Right cardiac atrium (tissue), 5 donors: ENCODE measurements around the gene APOC4. TPM values are rescaled to one million over a fixed set of nuclear protein-coding genes. Genes with fewer than 3 reads are reported as not detected.
"Not testable (repeated sequence)": the region's sequence is repeated elsewhere in the genome, so short reads cannot be mapped to it uniquely, and the experiment has no call there.

ENCODE experiments used
- ATAC-seq, 2 donors: fragments of 200-7000 bp; cut with Tn5 transposase; one replicate each; pipeline versions ENCODE4 v1.8.0 to v1.9.1; 2020; ENCODE audit warnings: moderate library complexity in 2 of 2, mild to moderate bottlenecking in 1 of 2
- DNase-seq, 3 donors: peaks; one replicate each; pipeline ENCODE4 v3.0.0-alpha.2; 2020
- H3K27ac ChIP-seq: one replicate; pipeline ENCODE4 v1.5.1; 2013; ENCODE audit warnings: mild to moderate bottlenecking, low read length, control low read depth, moderate library complexity
- H3K27me3 ChIP-seq: one replicate; pipeline ENCODE4 v1.6.1; 2013; ENCODE audit not compliant: control insufficient read depth, insufficient read depth
- H3K4me1 ChIP-seq: one replicate; pipeline ENCODE4 v1.6.1; 2013; ENCODE audit warnings: low read length; ENCODE audit not compliant: control insufficient read depth, insufficient read depth
- H3K4me3 ChIP-seq: one replicate; pipeline ENCODE4 v1.5.1; 2013; ENCODE audit warnings: low read length, control low read depth
- H3K9me3 ChIP-seq: one replicate; pipeline ENCODE4 v1.6.1; 2013; ENCODE audit warnings: low read length; ENCODE audit not compliant: control insufficient read depth
- WGBS: extraction: QIAGEN DNeasy Blood & Tissue Kit; methylation state at CpG from one replicate; pipeline ENCODE4 v1.1.7; 2013; 5-methylcytosine and 5-hydroxymethylcytosine counted together
- intact Hi-C, 4 donors: fragments of 100-400 bp; cut with DNase I; formaldehyde crosslinking; loops; one replicate each; pipeline versions ENCODE4 v1.11.0 to v1.14.0; 2022 to 2023
- polyA plus RNA-seq: library from polyadenylated mRNA; stranded (reverse); fragments of 200-250 nt; gene quantifications from one replicate; pipeline ENCODE4 v1.2.3, GENCODE V29; 2013
- total RNA-seq, 4 donors: library from RNA; stranded (reverse); fragmentation: NEBNext Ultra II Directional; extraction: Animal tissue kit (Norgen Biotek cat#: 25700); gene quantifications; one replicate each; pipeline ENCODE4 v1.2.1, GENCODE V29; 2021
- donor health status: healthy with polysubstance abuse.
- donor health status: DM: no; HTN: yes; CAD: no.
- donor health status: DM: no; HTN: no; CAD: no.
- donor health status: DM: no; HTN: yes; CAD: no; lungs with severe emphysema.
- donor health status: DM: yes; HTN: yes; CAD: no.

Gene APOC4
- total and polyA plus RNA-seq, 5 donors, result not detected

DNA sequence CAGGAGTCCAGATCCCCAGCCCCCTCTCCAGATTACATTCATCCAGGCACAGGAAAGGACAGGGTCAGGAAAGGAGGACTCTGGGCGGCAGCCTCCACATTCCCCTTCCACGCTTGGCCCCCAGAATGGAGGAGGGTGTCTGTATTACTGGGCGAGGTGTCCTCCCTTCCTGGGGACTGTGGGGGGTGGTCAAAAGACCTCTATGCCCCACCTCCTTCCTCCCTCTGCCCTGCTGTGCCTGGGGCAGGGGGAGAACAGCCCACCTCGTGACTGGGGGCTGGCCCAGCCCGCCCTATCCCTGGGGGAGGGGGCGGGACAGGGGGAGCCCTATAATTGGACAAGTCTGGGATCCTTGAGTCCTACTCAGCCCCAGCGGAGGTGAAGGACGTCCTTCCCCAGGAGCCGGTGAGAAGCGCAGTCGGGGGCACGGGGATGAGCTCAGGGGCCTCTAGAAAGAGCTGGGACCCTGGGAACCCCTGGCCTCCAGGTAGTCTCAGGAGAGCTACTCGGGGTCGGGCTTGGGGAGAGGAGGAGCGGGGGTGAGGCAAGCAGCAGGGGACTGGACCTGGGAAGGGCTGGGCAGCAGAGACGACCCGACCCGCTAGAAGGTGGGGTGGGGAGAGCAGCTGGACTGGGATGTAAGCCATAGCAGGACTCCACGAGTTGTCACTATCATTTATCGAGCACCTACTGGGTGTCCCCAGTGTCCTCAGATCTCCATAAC is 36.4 kb upstream of the APOC4 start, which contains the start of gene APOE:
Gene APOE (plus strand): TSS at position 360 of the 724 bp plus-strand sequence. CDS start 829 bp downstream, outside the sequence.
- H3K27ac ChIP-seq, result no peak within 1 kb of the TSS
- no peaks in the 10 kb centered on the region for H3K4me1 ChIP-seq
- no peaks in the 10 kb centered on the region for H3K27me3 ChIP-seq
- H3K4me3 ChIP-seq, result peak within 1 kb of the TSS; percentile 12
- peak; percentile 9 to 19 for ATAC-seq
- DNase-seq, result peak in 1 of 3 donors; percentile 71
- intact Hi-C loops, result loop anchor here in 3 of 4 donors (5.0 to 10.0 kb wide), 2 partner anchors 37 to 149 kb away; partner anchors contain the start of gene APOC4 (in 1 of the 3)
- no peaks in the 10 kb centered on the region for H3K9me3 ChIP-seq
- 1% methylated on average over 20 of the region's 20 CpGs for WGBS

DNA sequence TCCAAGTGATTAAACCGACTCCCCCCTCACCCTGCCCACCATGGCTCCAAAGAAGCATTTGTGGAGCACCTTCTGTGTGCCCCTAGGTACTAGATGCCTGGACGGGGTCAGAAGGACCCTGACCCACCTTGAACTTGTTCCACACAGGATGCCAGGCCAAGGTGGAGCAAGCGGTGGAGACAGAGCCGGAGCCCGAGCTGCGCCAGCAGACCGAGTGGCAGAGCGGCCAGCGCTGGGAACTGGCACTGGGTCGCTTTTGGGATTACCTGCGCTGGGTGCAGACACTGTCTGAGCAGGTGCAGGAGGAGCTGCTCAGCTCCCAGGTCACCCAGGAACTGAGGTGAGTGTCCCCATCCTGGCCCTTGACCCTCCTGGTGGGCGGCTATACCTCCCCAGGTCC is 34.4 kb upstream of the APOC4 start:
- intact Hi-C loops, result loop anchor here in 3 of 4 donors (5.0 to 10.0 kb wide), 2 partner anchors 35 to 147 kb away; partner anchors contain the start of gene APOC4 (in 1 of the 3)
- no peak for ATAC-seq
- Histone ChIP-seq H3K4me1 (no peaks in the 10 kb centered on the region), H3K27me3 (no peaks in the 10 kb centered on the region), H3K27ac (no peak overlapping the region), H3K9me3 (no peaks in the 10 kb centered on the region), H3K4me3 (no peak overlapping the region)
- WGBS, result 92% methylated on average over 12 of the region's 12 CpGs
- no peak for DNase-seq

DNA sequence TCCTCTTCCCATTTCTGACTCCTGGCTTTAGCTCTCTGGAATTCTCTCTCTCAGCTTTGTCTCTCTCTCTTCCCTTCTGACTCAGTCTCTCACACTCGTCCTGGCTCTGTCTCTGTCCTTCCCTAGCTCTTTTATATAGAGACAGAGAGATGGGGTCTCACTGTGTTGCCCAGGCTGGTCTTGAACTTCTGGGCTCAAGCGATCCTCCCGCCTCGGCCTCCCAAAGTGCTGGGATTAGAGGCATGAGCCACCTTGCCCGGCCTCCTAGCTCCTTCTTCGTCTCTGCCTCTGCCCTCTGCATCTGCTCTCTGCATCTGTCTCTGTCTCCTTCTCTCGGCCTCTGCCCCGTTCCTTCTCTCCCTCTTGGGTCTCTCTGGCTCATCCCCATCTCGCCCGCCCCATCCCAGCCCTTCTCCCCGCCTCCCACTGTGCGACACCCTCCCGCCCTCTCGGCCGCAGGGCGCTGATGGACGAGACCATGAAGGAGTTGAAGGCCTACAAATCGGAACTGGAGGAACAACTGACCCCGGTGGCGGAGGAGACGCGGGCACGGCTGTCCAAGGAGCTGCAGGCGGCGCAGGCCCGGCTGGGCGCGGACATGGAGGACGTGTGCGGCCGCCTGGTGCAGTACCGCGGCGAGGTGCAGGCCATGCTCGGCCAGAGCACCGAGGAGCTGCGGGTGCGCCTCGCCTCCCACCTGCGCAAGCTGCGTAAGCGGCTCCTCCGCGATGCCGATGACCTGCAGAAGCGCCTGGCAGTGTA is 33.8 kb upstream of the APOC4 start:
- H3K27ac ChIP-seq, result no peak overlapping the region
- no peak overlapping the region for H3K4me3 ChIP-seq
- 95% methylated on average over 46 of the region's 46 CpGs for WGBS
- DNase-seq (peak in 1 of 3 donors; percentile 56), ATAC-seq (no peak)
- H3K4me1 ChIP-seq, result no peaks in the 10 kb centered on the region
- intact Hi-C loops, result loop anchor here in 3 of 4 donors (5.0 to 10.0 kb wide), 2 partner anchors 34 to 147 kb away; partner anchors contain the start of gene APOC4 (in 1 of the 3)
- H3K27me3 ChIP-seq, result no peaks in the 10 kb centered on the region
- H3K9me3 ChIP-seq, result no peaks in the 10 kb centered on the region

DNA sequence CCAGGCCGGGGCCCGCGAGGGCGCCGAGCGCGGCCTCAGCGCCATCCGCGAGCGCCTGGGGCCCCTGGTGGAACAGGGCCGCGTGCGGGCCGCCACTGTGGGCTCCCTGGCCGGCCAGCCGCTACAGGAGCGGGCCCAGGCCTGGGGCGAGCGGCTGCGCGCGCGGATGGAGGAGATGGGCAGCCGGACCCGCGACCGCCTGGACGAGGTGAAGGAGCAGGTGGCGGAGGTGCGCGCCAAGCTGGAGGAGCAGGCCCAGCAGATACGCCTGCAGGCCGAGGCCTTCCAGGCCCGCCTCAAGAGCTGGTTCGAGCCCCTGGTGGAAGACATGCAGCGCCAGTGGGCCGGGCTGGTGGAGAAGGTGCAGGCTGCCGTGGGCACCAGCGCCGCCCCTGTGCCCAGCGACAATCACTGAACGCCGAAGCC is 33.2 kb upstream of the APOC4 start:
- 96% methylated on average over 44 of the region's 44 CpGs for WGBS
- no peaks in the 10 kb centered on the region for H3K9me3 ChIP-seq
- DNase-seq (no peak), ATAC-seq (no peak)
- intact Hi-C loops, result loop anchor here in 3 of 4 donors (5.0 to 10.0 kb wide), 2 partner anchors 33 to 146 kb away; partner anchors contain the start of gene APOC4 (in 1 of the 3)
- no peak overlapping the region for H3K4me3 ChIP-seq
- no peaks in the 10 kb centered on the region for H3K27me3 ChIP-seq
- no peaks in the 10 kb centered on the region for H3K4me1 ChIP-seq
- H3K27ac ChIP-seq, result no peak overlapping the region

DNA sequence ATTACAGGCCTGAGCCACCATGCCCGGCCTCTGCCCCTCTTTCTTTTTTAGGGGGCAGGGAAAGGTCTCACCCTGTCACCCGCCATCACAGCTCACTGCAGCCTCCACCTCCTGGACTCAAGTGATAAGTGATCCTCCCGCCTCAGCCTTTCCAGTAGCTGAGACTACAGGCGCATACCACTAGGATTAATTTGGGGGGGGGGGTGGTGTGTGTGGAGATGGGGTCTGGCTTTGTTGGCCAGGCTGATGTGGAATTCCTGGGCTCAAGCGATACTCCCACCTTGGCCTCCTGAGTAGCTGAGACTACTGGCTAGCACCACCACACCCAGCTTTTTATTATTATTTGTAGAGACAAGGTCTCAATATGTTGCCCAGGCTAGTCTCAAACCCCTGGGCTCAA is 32.3 kb upstream of the APOC4 start:
- WGBS, result 78% methylated on average over 5 of the region's 5 CpGs
- no peak for ATAC-seq
- intact Hi-C loops, result loop anchor here in 3 of 4 donors (5.0 to 10.0 kb wide), 3 partner anchors 33 to 145 kb away; partner anchors contain the start of genes APOC2 (in 1 of the 3) and APOC4 (in 1 of the 3)
- Histone ChIP-seq H3K27me3 (no peaks in the 10 kb centered on the region), H3K4me1 (no peaks in the 10 kb centered on the region), H3K27ac (no peak overlapping the region), H3K4me3 (no peak overlapping the region), H3K9me3 (no peaks in the 10 kb centered on the region)
- no peak for DNase-seq

DNA sequence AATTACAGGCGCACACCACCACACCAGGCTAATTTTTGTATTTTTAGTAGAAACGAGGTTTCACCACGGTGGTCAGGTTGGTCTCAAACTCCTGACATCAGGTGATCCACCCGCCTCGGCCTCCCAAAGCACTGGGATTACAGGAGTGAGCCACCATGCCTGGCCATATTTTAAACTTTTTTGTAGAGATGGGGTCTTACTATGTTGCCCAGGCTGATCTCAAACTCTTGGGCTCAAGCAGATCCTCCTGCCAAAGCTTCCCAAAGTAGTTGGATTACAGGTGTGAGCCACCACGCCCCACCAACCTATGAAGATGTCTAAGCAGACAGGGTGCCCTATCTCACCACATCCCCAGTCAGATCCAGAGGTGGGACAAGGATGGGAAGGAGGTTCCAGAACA is 30.1 kb upstream of the APOC4 start:
- H3K4me1 ChIP-seq, H3K27ac ChIP-seq, H3K27me3 ChIP-seq, H3K4me3 ChIP-seq, H3K9me3 ChIP-seq, ATAC-seq: not testable (repeated sequence)
- intact Hi-C loops, result loop anchor here in 1 of 4 donors (5.0 kb wide), 1 partner anchor 35 kb away; the partner anchor contains the start of gene APOC2
- WGBS, result 89% methylated on average over 6 of the region's 6 CpGs
- DNase-seq, result peak in 1 of 3 donors; percentile 16

DNA sequence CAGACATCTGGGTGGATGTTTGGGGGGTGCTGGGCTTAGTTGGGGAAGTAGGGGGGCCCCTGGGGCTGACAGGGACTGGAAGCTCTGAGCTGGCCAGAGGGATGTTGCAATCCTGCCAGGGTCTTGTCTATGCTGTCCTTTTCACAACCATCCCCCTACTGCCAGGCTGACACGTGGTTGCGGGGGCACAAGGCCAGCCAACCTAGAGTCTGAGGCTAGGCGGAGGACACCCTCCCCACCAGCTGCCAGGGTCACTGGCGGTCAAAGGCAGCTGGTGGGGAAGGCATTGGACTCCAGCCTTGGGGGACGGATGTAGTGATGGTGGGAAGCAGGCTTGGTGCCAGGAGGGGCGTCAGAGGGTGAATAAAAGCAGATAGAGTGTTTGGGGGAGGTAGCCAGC is 29.2 kb upstream of the APOC4 start:
- no peak overlapping the region for H3K4me3 ChIP-seq
- H3K27me3 ChIP-seq, result no peaks in the 10 kb centered on the region
- peak in 1 of 2 donors; percentile 28 for ATAC-seq
- no peak overlapping the region for H3K27ac ChIP-seq
- H3K4me1 ChIP-seq, result no peaks in the 10 kb centered on the region
- 33% methylated on average over 6 of the region's 6 CpGs for WGBS
- peak in 2 of 3 donors; percentile 65 to 87 for DNase-seq
- intact Hi-C loops, result loop anchor here in 1 of 4 donors (5.0 kb wide), 1 partner anchor 34 kb away; the partner anchor contains the start of gene APOC2
- no peaks in the 10 kb centered on the region for H3K9me3 ChIP-seq

DNA sequence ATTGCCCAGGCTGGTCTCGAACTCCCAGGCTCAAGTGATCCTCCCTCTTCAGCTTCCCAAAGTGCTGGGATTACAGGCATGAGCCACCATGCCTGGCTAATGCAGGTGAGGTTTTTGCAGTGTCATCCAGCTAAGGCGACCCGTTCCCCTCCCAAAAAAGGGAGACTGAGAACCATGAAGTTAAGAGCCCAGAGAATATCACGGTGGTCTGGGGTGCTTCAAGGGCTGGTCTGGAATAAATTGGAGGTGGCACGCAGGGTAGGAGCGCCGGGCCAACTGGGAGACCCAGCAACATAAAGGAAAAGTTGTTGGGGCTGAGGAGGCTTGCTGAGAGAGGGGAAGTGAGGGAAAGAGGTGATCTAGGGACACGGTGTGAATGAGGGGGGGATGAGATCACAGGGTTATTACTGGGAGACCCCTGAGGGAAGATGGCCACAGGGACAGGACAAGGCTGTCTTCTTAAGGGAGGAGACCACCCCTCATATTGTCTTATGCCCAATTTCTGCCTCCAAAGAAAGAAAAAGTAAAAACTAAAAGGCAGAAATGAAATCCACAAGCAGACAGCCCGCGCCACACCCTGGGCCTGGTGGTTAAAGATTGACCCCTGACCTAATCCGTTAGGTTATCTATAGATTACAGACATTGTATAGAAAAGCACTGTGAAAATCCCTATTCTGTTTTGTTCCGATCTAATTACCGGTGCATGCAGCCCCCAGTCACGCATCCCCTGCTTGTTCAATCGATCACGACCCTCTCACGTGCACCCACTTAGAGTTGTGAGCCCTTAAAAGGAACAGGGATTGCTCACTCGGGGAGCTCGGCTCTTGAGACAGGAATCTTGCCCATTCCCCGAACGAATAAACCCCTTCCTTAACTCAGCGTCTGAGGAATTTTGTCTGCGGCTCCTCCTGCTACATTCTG is 28.3 kb upstream of the APOC4 start:
- intact Hi-C loops, result loop anchor here in 1 of 4 donors (5.0 kb wide), 1 partner anchor 34 kb away; the partner anchor contains the start of gene APOC2
- not testable (repeated sequence) for H3K27me3 ChIP-seq, H3K9me3 ChIP-seq, H3K4me3 ChIP-seq, ATAC-seq, H3K27ac ChIP-seq, H3K4me1 ChIP-seq
- peak in 1 of 3 donors; percentile 5 for DNase-seq
- 59% methylated on average over 23 of the region's 23 CpGs for WGBS

DNA sequence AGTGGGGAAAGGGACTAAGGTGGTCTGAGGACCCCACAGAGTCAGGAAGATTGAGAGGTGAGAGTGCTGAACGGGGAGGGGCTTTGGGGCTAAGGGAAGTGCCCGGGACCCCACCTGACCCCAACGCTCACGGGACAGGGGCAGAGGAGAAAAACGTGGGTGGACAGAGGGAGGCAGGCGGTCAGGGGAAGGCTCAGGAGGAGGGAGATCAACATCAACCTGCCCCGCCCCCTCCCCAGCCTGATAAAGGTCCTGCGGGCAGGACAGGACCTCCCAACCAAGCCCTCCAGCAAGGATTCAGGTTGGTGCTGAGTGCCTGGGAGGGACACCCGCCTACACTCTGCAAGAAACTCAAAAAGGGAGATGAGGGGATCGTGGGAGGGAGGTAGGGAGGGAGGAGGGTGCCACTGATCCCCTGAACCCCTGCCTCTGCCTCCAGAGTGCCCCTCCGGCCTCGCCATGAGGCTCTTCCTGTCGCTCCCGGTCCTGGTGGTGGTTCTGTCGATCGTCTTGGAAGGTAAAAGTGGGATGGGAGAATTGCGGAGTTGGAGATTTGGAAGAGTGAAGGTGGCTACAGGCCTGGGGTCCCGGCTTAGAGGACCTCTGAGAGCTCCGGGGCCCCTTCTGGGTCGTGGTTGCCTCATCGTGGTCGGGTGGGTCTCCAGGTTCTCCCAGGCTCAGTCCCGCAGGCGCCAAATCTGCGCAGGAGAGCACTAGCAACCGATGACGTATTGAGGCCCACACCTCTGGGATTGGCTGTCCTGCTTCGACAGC is 27.4 kb upstream of the APOC4 start, which contains the start of gene APOC1:
Gene APOC1 (plus strand): TSS at position 176 of the 774 bp plus-strand sequence. CDS start 284 bp downstream, at position 460.
- H3K27ac ChIP-seq, H3K4me1 ChIP-seq, H3K9me3 ChIP-seq, H3K27me3 ChIP-seq: not testable (repeated sequence)
- peak; percentile 93 for ATAC-seq
- 7% methylated on average over 27 of the region's 28 CpGs for WGBS
- DNase-seq, result peak; percentile 85 to 93 (median 93)
- intact Hi-C loops, result loop anchor here in 1 of 4 donors (5.0 kb wide), 1 partner anchor 33 kb away; the partner anchor contains the start of gene APOC2
- peak within 1 kb of the TSS; percentile 44 for H3K4me3 ChIP-seq
